ENCODE measurements around the gene HCN4.

HCN4 gene

DNA sequence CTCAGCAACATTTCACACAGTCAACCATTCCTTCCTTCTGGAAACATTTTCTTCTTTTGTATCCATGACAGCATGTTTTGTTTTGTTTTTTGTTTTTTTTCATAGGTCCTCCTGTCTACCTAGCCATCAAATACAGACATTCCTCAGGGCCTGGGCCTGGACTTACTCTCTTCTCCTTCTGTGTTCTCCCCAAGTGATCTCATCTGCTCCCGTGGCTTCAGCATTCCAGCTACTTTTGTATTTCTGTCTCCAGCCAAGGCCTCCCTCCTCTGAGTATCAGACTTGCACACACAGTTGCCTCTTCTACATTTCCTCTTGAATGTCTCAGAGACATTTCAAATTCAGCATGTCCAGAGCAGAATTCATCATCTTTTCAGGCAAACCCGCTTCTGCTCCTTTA is 82.4 kb downstream of the HCN4 start:
- no peak for DNase-seq

DNA sequence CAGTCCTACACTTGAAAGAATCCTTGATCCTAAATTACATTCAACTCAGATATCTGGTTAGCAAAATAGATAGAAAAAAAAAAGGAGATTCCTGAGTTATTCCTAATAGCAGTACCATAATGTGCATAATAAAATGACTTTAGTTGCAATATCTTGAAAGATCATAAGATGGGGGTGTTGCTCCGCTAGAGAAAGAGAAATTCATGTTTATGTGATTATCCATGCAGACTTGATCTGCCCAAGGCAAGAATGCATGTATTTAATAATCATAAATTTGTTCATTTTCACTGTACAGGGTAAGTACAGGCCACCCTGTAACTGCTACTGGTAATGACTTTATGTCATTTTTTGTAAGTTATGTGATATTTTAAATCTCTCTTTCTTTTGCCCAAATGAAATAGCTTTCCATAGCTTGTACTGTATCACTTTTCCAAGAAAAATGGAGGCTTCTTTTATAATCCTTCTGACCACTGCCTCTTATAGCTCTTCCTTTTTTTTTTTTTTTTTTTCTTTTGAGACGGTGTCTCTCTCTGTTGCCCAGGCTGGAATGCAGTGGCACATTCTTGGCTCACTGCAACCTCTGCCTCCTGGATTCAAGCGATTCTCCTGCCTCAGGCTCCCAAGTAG is 84.6 kb downstream of the HCN4 start:
- DNase-seq, result peak; percentile 9

DNA sequence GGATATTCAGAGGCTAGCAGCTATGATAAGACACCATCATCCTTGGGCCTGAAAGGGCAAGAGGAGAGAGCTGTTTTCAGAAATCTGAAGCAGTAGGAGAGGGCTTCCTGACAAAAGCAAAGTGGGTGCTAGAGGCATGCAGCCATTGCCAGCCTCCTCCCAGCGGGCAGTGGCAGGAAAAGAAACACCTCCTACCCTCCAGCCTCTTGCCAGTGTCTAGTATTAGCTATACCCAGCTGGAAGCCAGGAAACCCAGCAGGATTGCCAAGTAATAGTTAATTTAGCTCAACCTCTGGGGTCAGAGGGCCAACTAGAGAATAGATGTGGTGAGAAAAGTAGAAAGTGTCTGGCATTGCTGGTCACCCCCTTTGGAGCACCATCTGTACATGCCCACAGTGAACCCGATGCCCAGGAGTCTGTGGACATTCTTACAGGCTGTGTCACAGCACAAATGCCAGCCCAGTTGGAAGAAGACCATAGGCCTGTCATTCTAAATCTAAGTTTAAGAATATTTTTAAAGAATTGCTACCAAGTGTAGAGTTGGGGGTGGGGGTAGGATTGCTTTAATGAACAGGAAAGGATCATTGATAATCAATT is 85.3 kb downstream of the HCN4 start:
- DNase-seq, result no peak

DNA sequence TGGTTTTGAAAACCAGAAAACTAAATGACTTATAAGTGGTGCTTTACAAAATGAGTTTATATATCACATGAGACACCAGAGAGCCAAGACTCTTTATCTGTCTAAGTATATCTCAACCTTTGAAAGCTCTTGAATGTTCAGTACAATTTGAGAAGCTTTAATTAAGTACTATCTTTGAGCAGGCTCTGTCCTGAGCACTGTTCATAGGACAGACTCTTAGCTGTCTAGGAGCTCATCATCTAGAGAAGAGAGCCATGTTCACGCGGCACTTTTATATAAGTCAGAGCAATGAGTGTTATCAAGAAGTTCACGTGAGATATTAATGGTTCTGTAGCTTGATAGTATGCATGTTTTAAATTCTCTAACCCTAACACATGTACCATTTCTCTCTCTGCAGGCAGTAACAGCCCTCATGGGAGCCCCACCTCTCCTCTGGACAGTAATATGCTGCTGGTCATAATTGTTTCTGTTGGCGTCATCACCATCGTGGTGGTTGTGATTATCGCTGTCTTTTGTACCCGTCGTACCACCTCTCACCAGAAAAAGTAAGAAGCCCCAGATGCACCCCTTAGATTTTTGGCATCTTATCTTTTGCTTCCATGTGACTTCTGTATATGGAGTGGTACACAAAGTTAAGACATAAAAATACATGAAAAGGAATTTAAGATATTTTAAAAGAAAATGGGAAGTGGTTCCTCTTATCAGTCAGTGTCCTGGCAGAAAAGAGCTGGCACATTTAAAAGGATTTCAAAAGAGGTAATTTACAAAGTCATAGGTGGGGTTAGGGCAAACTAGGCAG is 86.0 kb downstream of the HCN4 start:
- DNase-seq, result no peak

DNA sequence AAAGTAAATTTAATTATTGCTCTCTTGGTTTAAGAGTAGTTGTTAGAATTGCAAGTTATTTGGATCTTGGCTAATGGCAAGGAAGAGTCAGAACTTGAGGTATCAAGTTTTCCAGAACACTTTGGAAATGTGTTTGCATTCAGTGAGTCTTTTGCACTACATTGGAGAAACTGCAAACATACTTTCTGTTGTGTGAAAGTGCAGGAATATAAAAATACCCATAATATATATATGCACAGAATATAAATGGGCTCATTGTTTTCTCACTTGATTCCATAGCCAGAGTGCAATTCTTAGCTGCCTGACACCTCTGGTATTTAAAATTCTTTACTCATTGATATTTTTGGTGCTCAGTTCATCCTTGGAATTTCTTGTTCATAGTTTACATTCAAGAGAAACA is 92.9 kb downstream of the HCN4 start:
- DNase-seq, result no peak

DNA sequence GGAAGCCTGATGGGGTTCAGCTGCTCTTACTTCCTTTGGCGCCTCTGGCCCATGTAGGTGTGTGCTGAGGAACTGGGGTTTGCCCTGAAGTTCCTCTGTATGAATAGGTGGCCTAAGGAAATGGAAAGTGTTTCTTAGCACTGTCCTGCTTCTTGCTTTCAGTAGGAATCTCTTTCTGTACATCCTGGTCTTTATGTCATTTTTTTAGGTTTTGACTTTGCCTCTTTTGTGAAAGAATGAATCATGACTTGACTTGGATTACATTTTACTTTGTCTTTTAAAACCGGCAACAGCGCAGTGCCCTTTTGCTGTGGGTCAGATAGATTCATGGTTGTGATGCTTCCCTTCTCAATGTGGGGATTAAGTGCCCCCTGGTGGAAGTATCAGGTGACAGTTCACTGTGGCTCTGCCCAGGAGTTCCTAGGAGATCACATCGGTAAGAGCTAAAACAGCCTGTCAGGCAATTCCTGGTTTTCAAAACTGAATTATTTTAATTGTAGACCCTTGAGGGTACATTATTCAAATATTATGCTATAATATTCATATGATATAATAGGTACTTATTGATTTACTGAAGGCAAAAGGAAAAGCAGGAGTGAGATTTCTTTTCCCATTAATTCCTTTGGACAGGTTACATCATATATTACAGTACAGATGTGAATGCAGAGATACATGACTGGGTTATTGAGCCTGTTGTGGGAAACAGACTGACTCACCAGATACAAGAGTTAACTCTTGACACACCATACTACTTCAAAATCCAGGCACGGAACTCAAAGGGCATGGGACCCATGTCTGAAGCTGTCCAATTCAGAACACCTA is 95.4 kb downstream of the HCN4 start:
- peak; percentile 55 for DNase-seq

DNA sequence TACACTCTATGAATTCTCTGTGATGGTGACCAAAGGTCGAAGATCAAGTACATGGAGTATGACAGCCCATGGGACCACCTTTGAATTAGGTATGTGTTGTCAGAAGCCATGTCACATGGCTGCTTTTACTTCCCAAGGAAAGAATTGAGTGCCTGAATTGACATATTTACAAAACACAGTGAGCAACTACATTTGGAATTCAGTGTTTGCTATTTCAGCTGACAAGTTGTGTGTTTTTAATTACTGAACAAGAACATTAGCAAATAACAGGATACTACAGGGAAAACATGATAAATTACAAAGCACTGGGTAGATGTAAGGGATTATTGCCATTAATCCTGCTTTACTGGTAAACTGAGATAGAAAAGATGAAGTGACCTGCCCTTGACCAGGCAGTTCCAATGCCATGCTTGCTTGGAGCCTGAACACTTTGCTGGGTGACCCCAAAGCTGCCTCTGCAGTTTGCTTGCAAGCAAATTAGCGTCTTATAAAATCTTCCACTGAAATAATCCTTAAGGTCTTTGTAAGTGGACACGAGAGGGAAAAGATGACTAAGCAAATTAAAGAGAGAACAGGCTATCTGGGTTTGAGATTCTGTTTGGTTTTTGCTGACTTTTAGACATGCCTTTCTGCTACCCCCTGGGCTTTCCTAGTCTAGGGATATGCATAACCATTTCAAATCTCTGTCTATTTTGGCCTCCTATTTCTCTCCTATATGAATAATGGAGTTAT is 98.2 kb downstream of the HCN4 start:
- DNase-seq, result no peak

All from CD4-positive, alpha-beta T cell treated with Interleukin-12 subunit alpha and Interleukin-12 subunit beta, for 1 hour (primary cell).